ENCODE data around the gene SAP30L.

GRCh38 chr5:154503698-154504039 lies 57.9 kb downstream of the SAP30L start:
- TF ChIP-seq EZH2 (IDR thresholded peaks at IDR 0.05), result no peak
- no peak for TF ChIP-seq POLR2AphosphoS5 (IDR thresholded peaks at IDR 0.05; ENCODE audit: borderline replicate concordance, low read depth, low read length)

All from SK-N-MC (cell line).